Hepatic stellate cell (primary cell): Measurements from ENCODE around the gene ZDHHC18.

ENCODE experiments used
- DNase-seq: peaks from one replicate; pipeline ENCODE4 v3.0.0; 2011; ENCODE audit warnings: low spot score

Gene ZDHHC18

GRCh38 chr1:26900001-26900814 is 73.7 kb downstream of the ZDHHC18 start, which contains the start of gene GPATCH3:
GPATCH3 (minus strand) TSS chr1:26900467; CDS start chr1:26900442, 25 bp downstream.
- peak; percentile 93 for DNase-seq

- DNase-seq, result no peak
These were observed 74.5 kb downstream of the ZDHHC18 start for GRCh38 chr1:26900815-26901511.
